Loucy (cell line): Measurements from ENCODE around the gene GDNF.

Source experiments
- CTCF ChIP-seq: fragments of 200-600 bp; sonication (generic); conservative IDR thresholded peaks from 2 replicates; pipeline ENCODE4 v1.5.1; 2014; ENCODE audit warnings: mild to moderate bottlenecking, antibody characterized with exemption, low read length
- EZH2phosphoT487 ChIP-seq: fragments of 200-600 bp; IDR thresholded peaks from 2 replicates; pipeline ENCODE4 v1.6.1; 2018; ENCODE audit warnings: antibody characterized with exemption, mild to moderate bottlenecking, moderate library complexity, borderline replicate concordance

DNA sequence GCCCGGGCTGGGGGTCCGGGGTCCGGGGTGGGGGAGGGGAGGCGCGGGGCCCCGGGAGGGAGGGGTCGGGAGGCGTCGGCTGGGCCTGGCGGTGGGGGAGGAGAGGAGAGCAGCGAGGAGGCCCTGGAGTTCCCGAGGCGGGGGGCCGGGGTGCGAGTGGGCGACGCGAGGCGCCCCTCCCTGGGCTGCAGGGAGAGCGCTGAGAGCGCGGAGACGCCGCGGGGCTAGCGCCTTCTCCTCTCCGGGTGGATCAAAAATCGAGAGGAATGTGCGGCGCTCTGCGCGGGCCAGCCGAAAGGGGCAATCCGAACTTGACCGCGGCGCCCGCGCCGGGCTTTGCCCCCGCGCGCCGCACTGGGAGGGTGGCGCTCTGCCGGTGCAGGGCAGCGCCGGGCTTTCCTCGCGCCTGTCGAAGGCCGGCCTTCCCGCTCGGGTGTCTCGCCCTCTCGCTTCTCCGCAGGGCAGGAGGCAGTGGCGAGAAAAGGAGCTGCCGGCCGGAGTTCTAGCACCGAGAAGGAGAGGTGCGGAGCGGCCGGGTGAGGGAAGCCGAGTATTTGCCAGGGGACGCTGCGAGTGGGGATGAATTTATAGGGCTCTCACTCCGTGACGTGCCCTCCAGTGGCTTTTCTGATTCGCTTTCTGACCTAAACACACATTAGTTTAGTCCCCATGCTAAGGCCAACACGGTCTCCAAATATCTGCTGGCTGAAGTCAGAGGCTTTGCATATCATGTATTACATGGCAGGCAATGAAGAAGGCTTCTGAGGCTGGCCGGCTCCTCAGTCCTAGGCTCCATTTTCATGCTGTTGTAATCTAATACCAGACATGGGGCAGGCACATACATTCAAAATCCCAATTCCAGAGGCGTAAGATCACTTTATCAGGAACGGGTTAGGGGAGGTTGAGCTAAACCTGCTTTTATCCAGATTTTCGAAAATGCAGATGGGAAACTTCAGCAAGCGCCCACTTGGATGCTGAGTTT is 503 bp upstream of the GDNF start:
- TF ChIP-seq CTCF (no peak), EZH2phosphoT487 (no peak)
